Mesendoderm (in vitro differentiated cells): ENCODE measurements around the gene TMEM82.

Experiments
- DNase-seq: peaks from one replicate; pipeline ENCODE4 v3.0.0; 2013
- H2AK5ac ChIP-seq: 2 replicates; pipeline ENCODE4 v1.6.1; 2013; ENCODE audit warnings: low read length, inconsistent platforms
- H2BK120ac ChIP-seq: 2 replicates; pipeline ENCODE4 v1.6.1; 2013; ENCODE audit warnings: low read depth, mild to moderate bottlenecking, low read length, moderate library complexity, mixed read lengths
- H2BK15ac ChIP-seq: replicated peaks from 2 replicates; pipeline ENCODE4 v1.6.1; 2013; ENCODE audit warnings: low read depth, mild to moderate bottlenecking, moderate library complexity
- H2BK5ac ChIP-seq: 2 replicates; pipeline ENCODE4 v1.6.1; 2013; ENCODE audit warnings: low read length, inconsistent platforms
- H3K18ac ChIP-seq: 2 replicates; pipeline ENCODE4 v1.6.1; 2013; ENCODE audit warnings: mild to moderate bottlenecking, low read length, mixed read lengths
- H3K23ac ChIP-seq: one replicate; pipeline ENCODE4 v1.6.1; 2013; ENCODE audit warnings: low read length
- H3K27ac ChIP-seq: 2 replicates; pipeline ENCODE4 v1.5.1; 2013; ENCODE audit warnings: low read depth, mild to moderate bottlenecking, inconsistent platforms, low read length, moderate library complexity
- H3K27me3 ChIP-seq: 2 replicates; pipeline ENCODE4 v1.6.1; 2013; ENCODE audit warnings: low read length, control low read depth, mild to moderate bottlenecking, inconsistent platforms; ENCODE audit not compliant: insufficient read depth, poor library complexity
- H3K36me3 ChIP-seq: 2 replicates; pipeline ENCODE4 v1.6.1; 2013; ENCODE audit warnings: low read length, inconsistent platforms; ENCODE audit not compliant: control insufficient read depth, insufficient read depth
- H3K4ac ChIP-seq: one replicate; pipeline ENCODE4 v1.6.1; 2013; ENCODE audit warnings: low read depth, mild to moderate bottlenecking, low read length, moderate library complexity
- H3K4me1 ChIP-seq: 2 replicates; pipeline ENCODE4 v1.6.1; 2013; ENCODE audit warnings: low read depth, low read length, inconsistent platforms; ENCODE audit not compliant: control insufficient read depth
- H3K4me2 ChIP-seq: 2 replicates; pipeline ENCODE4 v1.6.1; 2013; ENCODE audit warnings: low read length
- H3K4me3 ChIP-seq: 2 replicates; pipeline ENCODE4 v1.5.1; 2013; ENCODE audit warnings: mild to moderate bottlenecking, low read length
- H3K56ac ChIP-seq: one replicate; pipeline ENCODE4 v1.6.1; 2013; ENCODE audit warnings: low read length
- H3K79me1 ChIP-seq: 2 replicates; pipeline ENCODE4 v1.6.1; 2013; ENCODE audit warnings: low read length, inconsistent platforms
- H3K79me2 ChIP-seq: 2 replicates; pipeline ENCODE4 v1.6.1; 2013; ENCODE audit warnings: mild to moderate bottlenecking, low read length; ENCODE audit not compliant: control insufficient read depth, insufficient read depth
- H3K9ac ChIP-seq: 2 replicates; pipeline ENCODE4 v1.6.1; 2013; ENCODE audit warnings: low read length, inconsistent platforms
- H4K5ac ChIP-seq: one replicate; pipeline ENCODE4 v1.6.1; 2013; ENCODE audit warnings: low read length
- H4K8ac ChIP-seq: one replicate; pipeline ENCODE4 v1.6.1; 2013; ENCODE audit warnings: low read depth, mild to moderate bottlenecking, control low read depth, low read length, moderate library complexity
- WGBS: extraction: QIAGEN DNeasy Blood & Tissue Kit; methylation state at CpG from one replicate; pipeline ENCODE4 v1.1.7; 2013; ENCODE audit warnings: low lambda C conversion rate, missing lambda C conversion rate; ENCODE audit not compliant: insufficient coverage; ENCODE audit errors: extremely low coverage; 5-methylcytosine and 5-hydroxymethylcytosine counted together

TMEM82 gene

GRCh38 chr1:15775706-15776105 is 33.4 kb downstream of the TMEM82 start:
- Histone ChIP-seq H4K8ac (no peak overlapping the region), H3K18ac (no peak overlapping the region), H3K9ac (no peak overlapping the region), H3K4ac (no peak overlapping the region), H3K56ac (no peak overlapping the region), H2BK5ac (no peak overlapping the region), H2AK5ac (no peak overlapping the region), H3K4me2 (no peak overlapping the region), H3K4me1 (no peaks in the 10 kb centered on the region), H3K27ac (no peak overlapping the region), H2BK15ac (no peak overlapping the region), H3K79me2 (no peaks in the 10 kb centered on the region), H2BK120ac (no peak overlapping the region), H3K36me3 (peaks cover 21% of the 10 kb centered on the region), H3K23ac (no peak overlapping the region), H3K27me3 (no peaks in the 10 kb centered on the region), H4K5ac (no peak overlapping the region), H3K4me3 (no peak overlapping the region), H3K79me1 (no peaks in the 10 kb centered on the region)
- WGBS: no CpG with 5 or more reads among the region's 2 CpGs
- no peak for DNase-seq

DNA sequence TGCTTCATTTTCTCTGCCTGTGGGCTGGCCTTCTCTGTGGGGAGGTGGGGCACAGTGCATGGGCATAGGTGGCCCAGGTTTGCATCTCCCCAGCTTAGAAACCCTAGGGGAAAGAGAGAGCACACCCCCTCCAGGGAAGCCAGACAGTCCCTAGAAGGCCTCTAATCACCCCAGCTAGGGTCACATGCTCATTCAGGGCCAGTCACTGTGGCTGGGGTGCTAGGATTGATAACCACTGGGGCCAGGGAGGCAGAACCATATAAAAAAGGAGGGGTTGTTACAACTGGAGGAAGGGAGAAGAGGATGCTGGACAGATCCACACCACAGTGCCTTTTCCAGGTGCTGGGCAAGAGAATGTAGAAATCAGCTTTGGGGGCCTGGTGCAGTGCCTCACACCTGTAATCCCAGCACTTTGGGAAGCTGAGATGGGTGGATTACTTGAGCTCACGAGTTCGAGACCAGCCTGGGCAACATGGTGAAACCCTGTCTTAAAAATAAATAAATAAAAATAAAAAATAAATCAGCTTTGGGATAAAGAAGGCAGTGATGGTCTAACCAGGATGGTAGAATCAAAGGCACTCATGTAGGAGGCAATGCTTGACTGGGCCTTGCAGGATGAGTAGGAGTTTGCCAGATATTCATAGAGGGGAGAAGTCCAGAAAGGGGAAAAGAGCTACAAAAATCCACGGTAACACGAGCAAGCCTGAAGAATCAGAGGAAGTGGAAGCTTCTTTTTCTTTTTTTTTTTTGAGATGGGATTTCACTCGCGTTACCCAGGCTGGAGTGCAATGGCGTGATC is 35.8 kb downstream of the TMEM82 start:
- Histone ChIP-seq H3K27me3 (no peaks in the 10 kb centered on the region), H3K18ac (no peak overlapping the region), H4K5ac (no peak overlapping the region), H2BK5ac (no peak overlapping the region), H3K4me2 (no peak overlapping the region), H3K4me1 (no peaks in the 10 kb centered on the region), H3K79me2 (no peaks in the 10 kb centered on the region), H2BK15ac (no peak overlapping the region), H3K79me1 (no peaks in the 10 kb centered on the region), H4K8ac (no peak overlapping the region), H3K4ac (no peak overlapping the region), H3K27ac (no peak overlapping the region), H3K9ac (no peak overlapping the region), H3K36me3 (peaks cover 15% of the 10 kb centered on the region), H3K4me3 (no peak overlapping the region), H2BK120ac (no peak overlapping the region), H3K23ac (no peak overlapping the region), H3K56ac (no peak overlapping the region), H2AK5ac (no peak overlapping the region)
- DNase-seq: no peak
- no CpG with 5 or more reads among the region's 7 CpGs for WGBS

- Histone ChIP-seq H3K27me3 (no peaks in the 10 kb centered on the region), H3K36me3 (peaks cover 8% of the 10 kb centered on the region), H2BK5ac (no peak overlapping the region), H3K18ac (no peak overlapping the region), H3K79me2 (no peaks in the 10 kb centered on the region), H3K56ac (no peak overlapping the region), H2BK120ac (no peak overlapping the region), H4K5ac (no peak overlapping the region), H3K4ac (no peak overlapping the region), H3K4me2 (no peak overlapping the region), H2AK5ac (no peak overlapping the region), H3K79me1 (no peaks in the 10 kb centered on the region), H3K23ac (no peak overlapping the region), H2BK15ac (no peak overlapping the region), H3K9ac (no peak overlapping the region), H3K27ac (no peak overlapping the region), H3K4me3 (no peak overlapping the region), H4K8ac (no peak overlapping the region), H3K4me1 (no peaks in the 10 kb centered on the region)
- DNase-seq: no peak
- WGBS: no CpG with 5 or more reads among the region's 8 CpGs
These were observed 43.4 kb downstream of the TMEM82 start for GRCh38 chr1:15785683-15786082.

- Histone ChIP-seq H3K18ac (no peak overlapping the region), H3K23ac (no peak overlapping the region), H4K8ac (no peak overlapping the region), H3K4me3 (no peak overlapping the region), H3K4me1 (no peaks in the 10 kb centered on the region), H3K79me2 (no peaks in the 10 kb centered on the region), H3K56ac (no peak overlapping the region), H3K27me3 (no peaks in the 10 kb centered on the region), H3K4ac (no peak overlapping the region), H3K79me1 (no peaks in the 10 kb centered on the region), H2BK120ac (no peak overlapping the region), H3K36me3 (peaks cover 5% of the 10 kb centered on the region), H3K9ac (no peak overlapping the region), H2BK15ac (no peak overlapping the region), H2BK5ac (no peak overlapping the region), H4K5ac (no peak overlapping the region), H2AK5ac (no peak overlapping the region), H3K27ac (no peak overlapping the region), H3K4me2 (no peak overlapping the region)
- WGBS: no CpG with 5 or more reads among the region's 10 CpGs
- DNase-seq: no peak
These were observed 44.3 kb downstream of the TMEM82 start for GRCh38 chr1:15786581-15786980.

GRCh38 chr1:15788624-15789301 is 46.5 kb downstream of the TMEM82 start:
- no peak overlapping the region for H3K27ac ChIP-seq

More at GRCh38 chr1:15788624-15789301, 46.5 kb downstream of the TMEM82 start:
- no CpG with 5 or more reads among the region's 13 CpGs for whole genome bisulfite sequencing
- Histone ChIP-seq H4K8ac (no peak overlapping the region), H4K5ac (no peak overlapping the region), H3K56ac (no peak overlapping the region), H3K4ac (no peak overlapping the region), H3K23ac (no peak overlapping the region), H3K36me3 (peaks cover 4% of the 10 kb centered on the region), H3K18ac (no peak overlapping the region), H3K27me3 (no peaks in the 10 kb centered on the region), H3K9ac (no peak overlapping the region), H3K4me3 (no peak overlapping the region), H2BK5ac (no peak overlapping the region), H3K79me2 (no peaks in the 10 kb centered on the region), H2BK15ac (no peak overlapping the region), H3K4me1 (no peaks in the 10 kb centered on the region), H3K4me2 (no peak overlapping the region), H2AK5ac (no peak overlapping the region), H2BK120ac (no peak overlapping the region), H3K79me1 (no peaks in the 10 kb centered on the region)
- DNase-seq: peak; percentile 58
